ENCODE results near the gene ANKRD22. TPM values are rescaled to one million over a fixed set of nuclear protein-coding genes. Genes with fewer than 3 reads are reported as not detected.

ANKRD22 gene
- total and polyA plus RNA-seq, 9 of the 15 experiments (the other 6 are each of a cell fraction or from before 2014, with no cell fraction given), result not detected

- no peak for TF ChIP-seq RFX1 (IDR thresholded peaks at IDR 0.05)
- no peak for TF ChIP-seq RAD51 (IDR thresholded peaks at IDR 0.05; ENCODE audit: borderline replicate concordance, low read depth)
- no peak for TF ChIP-seq ILK (tag; IDR thresholded peaks at IDR 0.05; ENCODE audit: borderline replicate concordance, low read depth)
- no peak for TF ChIP-seq BRD4 (IDR thresholded peaks at IDR 0.05)
- no peak for TF ChIP-seq HBP1 (CRISPR knock-in tag; IDR thresholded peaks at IDR 0.05)
- TF ChIP-seq, protein P1, sequence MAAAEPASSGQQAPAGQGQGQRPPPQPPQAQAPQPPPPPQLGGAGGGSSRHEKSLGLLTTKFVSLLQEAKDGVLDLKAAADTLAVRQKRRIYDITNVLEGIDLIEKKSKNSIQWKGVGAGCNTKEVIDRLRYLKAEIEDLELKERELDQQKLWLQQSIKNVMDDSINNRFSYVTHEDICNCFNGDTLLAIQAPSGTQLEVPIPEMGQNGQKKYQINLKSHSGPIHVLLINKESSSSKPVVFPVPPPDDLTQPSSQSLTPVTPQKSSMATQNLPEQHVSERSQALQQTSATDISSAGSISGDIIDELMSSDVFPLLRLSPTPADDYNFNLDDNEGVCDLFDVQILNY (CRISPR knock-in tag; IDR thresholded peaks at IDR 0.05), result no peak
- TF ChIP-seq SETDB1 (IDR thresholded peaks at IDR 0.05; ENCODE audit: low read length), result no peak
- no peak for TF ChIP-seq CBX2 (IDR thresholded peaks at IDR 0.05; ENCODE audit: insufficient read depth, low read length, poor library complexity, severe bottlenecking)
- TF ChIP-seq ZNF253 (CRISPR knock-in tag; conservative IDR thresholded peaks at IDR 0.05), result no peak
- no peak for TF ChIP-seq KLF1 (tag; IDR thresholded peaks at IDR 0.05)
- TF ChIP-seq NCOR1 (IDR thresholded peaks at IDR 0.05), result no peak
- TF ChIP-seq SLC30A9 (CRISPR knock-in tag; IDR thresholded peaks at IDR 0.05), result no peak
- no peak for TF ChIP-seq ELF1 (tag; IDR thresholded peaks at IDR 0.05)
These were observed 47.4 kb downstream of the ANKRD22 start (continued) for GRCh38 chr10:88804083-88804812.

All from K562 (cell line).